DLD1 (cell line): ENCODE data around the gene CRHBP.

ENCODE experiments used
- in situ Hi-C: cut with HindIII; loops from 2 replicates; pipeline ENCODE4 v1.10.0; 2017; ENCODE audit warnings: low sequenced_read_pairs

The CRHBP gene

GRCh38 chr5:77012601-77013000, 59.8 kb downstream of the CRHBP start:
- in situ Hi-C loops: no loop called here

DNA sequence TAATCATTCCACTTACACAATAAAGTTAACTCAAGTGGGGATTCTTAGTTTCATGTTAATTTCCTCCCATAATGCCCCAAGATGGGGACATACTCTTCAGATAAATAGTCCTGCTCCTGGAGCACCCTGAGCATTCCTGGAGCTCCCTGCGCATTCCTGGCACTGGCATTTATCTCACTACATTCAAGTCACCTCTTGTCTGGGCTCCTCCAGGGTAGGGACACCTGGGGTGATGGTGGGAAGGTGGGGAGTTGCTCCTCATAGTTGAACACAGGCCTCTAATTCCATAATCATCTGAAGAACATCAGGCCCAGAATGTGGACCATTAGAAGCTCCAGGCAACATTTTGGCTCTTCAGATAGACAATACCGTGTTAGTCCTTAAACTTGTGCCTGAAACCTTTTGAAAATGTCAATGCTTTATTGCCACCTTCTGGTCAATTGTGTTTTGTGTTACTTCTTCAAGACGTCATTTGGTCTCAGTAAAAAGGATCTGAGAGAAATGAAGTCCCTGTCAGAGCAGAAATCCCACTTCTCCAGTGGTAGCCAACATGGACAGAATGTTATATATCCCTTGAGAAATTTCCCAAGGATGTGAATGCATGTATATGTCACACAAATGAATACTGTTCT, 63.2 kb downstream of the CRHBP start:
- in situ Hi-C loops: no loop called here

DNA sequence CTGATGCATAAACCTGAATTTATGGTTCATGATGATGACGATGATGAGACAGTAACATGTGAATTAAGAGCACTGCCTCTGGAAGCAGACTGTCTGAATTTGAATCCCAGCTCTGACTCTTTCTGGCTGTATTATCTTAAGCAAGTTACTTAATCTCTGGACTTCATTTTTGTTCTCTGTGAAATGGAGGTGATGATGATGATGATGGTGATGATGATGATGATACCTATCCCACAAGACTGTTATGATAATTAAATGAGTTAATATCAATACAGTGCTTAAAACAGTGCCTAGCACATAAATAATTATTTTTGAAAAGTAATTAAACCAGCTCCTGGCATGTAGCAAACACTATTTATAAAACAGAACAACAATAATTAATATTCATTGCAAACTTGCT, 64.1 kb downstream of the CRHBP start:
- in situ Hi-C loops: no loop called here

DNA sequence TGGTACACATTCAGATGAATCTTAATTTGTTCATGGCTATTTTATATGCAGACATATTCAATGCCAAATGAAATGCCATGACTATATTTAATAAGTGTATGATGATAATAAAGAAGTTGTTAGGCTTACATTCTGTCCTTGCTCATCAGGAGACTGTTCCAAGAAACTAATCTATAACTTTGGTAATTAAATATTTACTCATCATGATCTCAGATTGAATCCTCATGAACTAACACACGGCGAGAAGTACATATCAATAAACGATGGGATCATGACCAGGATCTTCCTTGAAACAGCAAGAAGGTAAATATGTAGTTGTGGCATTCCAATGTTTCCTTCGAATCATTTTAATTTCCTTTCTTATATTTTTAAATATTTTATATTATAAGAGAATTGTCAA, 64.8 kb downstream of the CRHBP start:
- in situ Hi-C loops: no loop called here
